NCI-H1092 (cell line): ENCODE data around the gene HLCS.

Source experiments
- DNase-seq: peaks from one replicate; lab custom pipeline; 2025; lab: John Stamatoyannopoulos, UW

Gene HLCS

DNA sequence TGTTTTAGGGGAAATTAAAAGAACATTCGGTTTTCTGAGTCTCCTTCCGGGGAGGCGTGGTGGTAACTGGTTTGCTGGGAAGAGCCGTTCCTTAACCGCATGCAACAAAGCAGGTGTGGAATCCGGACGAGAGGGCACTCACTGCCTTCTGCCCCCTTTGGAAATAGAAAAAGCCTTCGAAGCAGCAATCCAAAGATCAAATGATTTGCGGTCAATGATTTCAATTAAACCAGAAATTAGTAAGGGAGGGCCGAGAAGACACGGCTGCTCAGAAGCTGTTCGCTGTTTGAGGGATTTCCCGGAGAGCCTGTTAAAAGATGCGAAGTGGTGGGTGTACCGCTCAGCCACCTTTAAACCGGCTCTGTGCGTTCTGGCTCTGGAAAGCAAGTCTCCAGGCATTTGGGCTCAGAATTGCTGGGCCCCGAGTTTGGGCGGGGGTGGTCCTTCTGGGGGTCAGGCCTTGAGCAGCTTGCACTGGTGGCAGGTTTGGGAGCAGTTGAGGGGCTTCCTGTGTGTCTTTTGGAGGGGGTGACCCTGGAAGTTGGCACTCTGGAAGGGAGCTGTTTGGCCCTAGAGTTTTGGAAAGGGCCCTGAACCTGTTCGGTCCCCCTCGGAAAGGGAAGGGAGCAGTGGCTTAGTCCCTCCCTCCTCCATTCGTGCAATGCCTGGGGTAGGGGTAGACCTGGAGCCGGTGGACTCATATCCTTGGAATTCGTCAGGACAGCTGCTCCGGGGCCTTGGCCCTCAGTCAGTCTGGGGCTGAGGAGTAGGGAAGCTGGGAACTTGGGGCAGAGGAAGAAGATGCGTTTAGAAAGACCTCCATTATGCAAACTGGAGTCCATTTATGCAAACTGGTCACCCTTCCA, 264.5 kb downstream of the HLCS start:
- DNase-seq = no peak

DNA sequence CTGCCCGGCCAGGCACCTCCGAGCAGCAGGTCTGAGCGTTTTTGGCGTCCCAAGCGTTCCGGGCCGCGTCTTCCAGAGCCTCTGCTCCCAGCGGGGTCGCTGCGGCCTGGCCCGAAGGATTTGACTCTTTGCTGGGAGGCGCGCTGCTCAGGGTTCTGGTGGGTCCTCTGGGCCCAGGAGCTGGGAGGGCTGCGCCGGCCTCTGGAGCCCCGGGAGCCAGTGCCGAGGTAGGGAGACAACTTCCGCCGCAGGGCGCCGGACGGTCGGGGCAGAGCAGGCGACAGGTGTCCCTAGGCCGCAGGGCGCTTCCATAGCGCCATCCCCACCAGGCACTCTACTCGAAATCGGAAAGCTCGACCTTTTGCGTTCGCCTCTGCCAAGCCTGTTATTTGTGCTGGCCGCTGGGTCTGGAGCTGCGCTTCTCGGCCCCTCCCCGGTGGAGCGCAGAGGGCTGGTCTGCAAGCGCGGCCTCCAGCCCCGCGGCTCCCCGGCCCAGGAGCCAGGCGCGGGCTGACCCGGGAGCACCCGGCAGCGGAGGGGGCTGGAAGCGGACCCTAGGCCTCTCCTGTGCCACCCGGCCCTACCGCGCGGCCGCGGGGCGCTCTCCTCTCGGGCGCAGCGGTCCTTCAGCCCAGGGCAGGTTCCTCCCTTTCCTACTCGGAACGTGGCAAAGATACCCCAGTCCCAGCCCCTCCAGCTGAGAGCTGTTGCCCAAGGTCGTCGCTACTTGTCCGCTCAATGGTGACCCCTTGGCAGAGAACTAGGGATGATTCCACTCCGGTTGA, 265.3 kb downstream of the HLCS start:
- no peak for DNase-seq
